ENCODE data around the gene RAD23A.

RAD23A gene

GRCh38 chr19:12932392-12933286 lies 13.0 kb upstream of the RAD23A start:
- TF ChIP-seq POLR2A (IDR thresholded peaks at IDR 0.05; ENCODE audit: low read length) (no peak), GATA1 (IDR thresholded peaks at IDR 0.05; ENCODE audit: low read depth, low read length) (no peak)

GRCh38 chr19:12933287-12934072 lies 12.2 kb upstream of the RAD23A start, which contains the start of gene FARSA:
Gene FARSA, minus strand, starts transcription at chr19:12933711. Its CDS starts 15 bp downstream, at chr19:12933696.
- peak; percentile 93 to 95 for DNase-seq
- TF ChIP-seq GATA1 (IDR thresholded peaks at IDR 0.05; ENCODE audit: low read depth, low read length) = no peak
- peak; percentile 85 for TF ChIP-seq POLR2A (IDR thresholded peaks at IDR 0.05; ENCODE audit: low read length)

More at GRCh38 chr19:12932392-12933286, 13.0 kb upstream of the RAD23A start:
- peak in 1 of 2 experiments; percentile 60 for DNase-seq

GRCh38 chr19:12935071-12935470 lies 10.6 kb upstream of the RAD23A start:
- no peak for DNase-seq

GRCh38 chr19:12936582-12936981 lies 9.1 kb upstream of the RAD23A start:
- no peak for TF ChIP-seq GATA1 (IDR thresholded peaks at IDR 0.05; ENCODE audit: low read depth, low read length)
- no peak for TF ChIP-seq POLR2A (IDR thresholded peaks at IDR 0.05; ENCODE audit: low read length)
- no peak for DNase-seq

More at GRCh38 chr19:12935071-12935470, 10.6 kb upstream of the RAD23A start:
- TF ChIP-seq POLR2A (IDR thresholded peaks at IDR 0.05; ENCODE audit: low read length) = no peak
- no peak for TF ChIP-seq GATA1 (IDR thresholded peaks at IDR 0.05; ENCODE audit: low read depth, low read length)

GRCh38 chr19:12937093-12937926 lies 8.4 kb upstream of the RAD23A start:
- DNase-seq = peak; percentile 71 to 76
- no peak for TF ChIP-seq GATA1 (IDR thresholded peaks at IDR 0.05; ENCODE audit: low read depth, low read length)
- TF ChIP-seq POLR2A (IDR thresholded peaks at IDR 0.05; ENCODE audit: low read length) = no peak

- peak; percentile 100 for DNase-seq
- TF ChIP-seq POLR2A (IDR thresholded peaks at IDR 0.05; ENCODE audit: low read length) (peak; percentile 99), GATA1 (IDR thresholded peaks at IDR 0.05; ENCODE audit: low read depth, low read length) (no peak)
Measured at GRCh38 chr19:12937927-12938778, 7.5 kb upstream of the RAD23A start, which contains the start of gene CALR. Gene CALR, plus strand, starts transcription at chr19:12938609. Its CDS starts 71 bp downstream, at chr19:12938680.

- peak; percentile 79 to 87 for DNase-seq
- TF ChIP-seq POLR2A (IDR thresholded peaks at IDR 0.05; ENCODE audit: low read length) (peak; percentile 86), GATA1 (IDR thresholded peaks at IDR 0.05; ENCODE audit: low read depth, low read length) (no peak)
Measured at GRCh38 chr19:12938779-12939601, 6.7 kb upstream of the RAD23A start.

- DNase-seq = no peak
- TF ChIP-seq POLR2A (IDR thresholded peaks at IDR 0.05; ENCODE audit: low read length) (no peak), GATA1 (IDR thresholded peaks at IDR 0.05; ENCODE audit: low read depth, low read length) (no peak)
Measured at GRCh38 chr19:12939975-12940423, 5.7 kb upstream of the RAD23A start.

GRCh38 chr19:12940897-12941296 lies 4.8 kb upstream of the RAD23A start:
- TF ChIP-seq POLR2A (IDR thresholded peaks at IDR 0.05; ENCODE audit: low read length) = peak; percentile 37
- TF ChIP-seq GATA1 (IDR thresholded peaks at IDR 0.05; ENCODE audit: low read depth, low read length) = no peak

GRCh38 chr19:12943437-12944044 lies 2.1 kb upstream of the RAD23A start:
- DNase-seq = no peak
- TF ChIP-seq POLR2A (IDR thresholded peaks at IDR 0.05; ENCODE audit: low read length) (no peak), GATA1 (IDR thresholded peaks at IDR 0.05; ENCODE audit: low read depth, low read length) (no peak)

More at GRCh38 chr19:12940897-12941296, 4.8 kb upstream of the RAD23A start:
- DNase-seq = no peak

GRCh38 chr19:12944104-12944674 lies 1.5 kb upstream of the RAD23A start:
- DNase-seq = no peak
- no peak for TF ChIP-seq POLR2A (IDR thresholded peaks at IDR 0.05; ENCODE audit: low read length)
- TF ChIP-seq GATA1 (IDR thresholded peaks at IDR 0.05; ENCODE audit: low read depth, low read length) = no peak
